HG02759 (cell line): ENCODE measurements around the gene PARM1.
"Not testable (repeated sequence)": the region's sequence is repeated elsewhere in the genome, so short reads cannot be mapped to it uniquely, and the experiment has no call there.

Experiments used
- ATAC-seq: cut with Tn5 transposase; IDR thresholded peaks from one replicate; pipeline ENCODE4 v1.9.1; 2021; ENCODE audit warnings: mild to moderate bottlenecking, moderate library complexity; ENCODE audit not compliant: unreplicated experiment

Gene PARM1

DNA sequence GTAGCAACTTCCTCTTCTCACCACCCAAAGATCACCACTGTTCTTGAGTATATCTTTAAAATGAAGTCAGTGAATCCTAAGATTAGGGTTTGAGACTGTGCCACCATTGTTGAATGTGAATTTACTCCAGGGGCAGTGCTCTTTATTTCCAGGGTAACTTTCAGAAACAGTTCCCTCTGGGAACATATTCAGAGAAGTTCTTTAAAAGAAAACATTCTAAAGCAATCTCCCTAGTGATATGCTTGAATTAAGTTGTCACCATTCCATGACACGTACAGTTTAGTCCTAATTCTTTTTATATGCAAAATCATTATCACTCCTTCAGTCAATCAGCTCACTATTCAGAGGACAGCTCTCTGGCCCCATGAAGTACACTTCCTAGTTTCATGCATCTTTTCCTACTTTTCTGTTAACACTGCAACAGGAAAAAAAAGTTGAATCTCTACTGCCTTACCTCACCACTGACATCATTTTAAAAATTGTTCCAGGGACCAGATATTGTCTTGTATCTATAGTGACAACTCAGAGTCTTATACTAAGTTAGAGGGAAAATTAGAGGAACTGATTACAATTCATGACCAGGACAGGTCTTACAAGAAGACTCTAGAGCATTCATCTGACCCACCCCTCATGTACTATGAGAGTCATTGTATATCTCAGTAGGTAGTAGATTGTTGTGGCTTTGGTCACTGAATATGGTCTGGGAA is 49.8 kb downstream of the PARM1 start:
- no peak for ATAC-seq

DNA sequence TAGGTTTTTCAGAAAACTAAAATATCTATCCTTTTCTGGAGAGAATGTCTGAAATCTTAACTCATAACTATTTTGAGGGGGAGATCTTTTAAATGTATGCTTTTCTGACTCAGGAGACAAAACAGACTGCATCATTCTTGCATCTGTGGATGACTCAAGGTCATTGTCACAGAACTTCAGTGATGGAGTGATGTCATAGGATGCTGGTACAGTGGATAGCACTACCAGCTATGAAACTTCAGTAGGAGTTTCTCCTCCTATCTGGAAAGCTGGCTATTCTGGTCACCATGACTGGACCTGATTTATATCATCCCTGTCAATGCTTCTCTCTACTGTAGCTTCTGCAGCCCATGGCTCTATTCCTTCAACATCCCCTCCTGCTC is 50.3 kb downstream of the PARM1 start:
- ATAC-seq: no peak

DNA sequence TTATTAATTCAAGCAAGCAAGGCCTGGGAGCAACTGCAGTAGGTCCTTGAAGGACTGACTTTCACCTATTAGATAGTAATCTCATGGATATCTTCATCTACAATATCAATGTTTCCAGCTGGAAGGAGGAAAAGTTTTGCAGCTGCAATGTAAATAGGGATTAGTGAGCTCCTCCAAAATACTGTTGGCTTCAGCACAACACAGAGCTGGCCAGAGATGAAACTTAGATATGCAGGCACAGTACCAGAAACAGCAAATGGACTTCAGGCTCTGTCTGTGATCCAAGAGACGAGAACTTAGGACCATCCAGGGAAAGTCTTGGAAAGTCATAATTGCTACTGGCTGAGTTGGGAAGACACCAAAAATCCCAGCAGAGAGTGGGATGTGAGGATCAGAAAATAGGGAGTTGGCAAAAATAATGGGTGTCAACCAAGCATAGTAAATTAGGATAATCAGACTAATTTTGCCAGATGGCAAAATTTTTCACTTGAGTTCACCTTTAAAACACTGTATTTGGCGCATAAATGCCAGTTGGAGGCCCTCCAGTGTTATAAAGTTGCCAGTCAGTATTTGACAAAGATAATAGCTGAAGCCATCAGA is 57.5 kb downstream of the PARM1 start:
- ATAC-seq: no peak

DNA sequence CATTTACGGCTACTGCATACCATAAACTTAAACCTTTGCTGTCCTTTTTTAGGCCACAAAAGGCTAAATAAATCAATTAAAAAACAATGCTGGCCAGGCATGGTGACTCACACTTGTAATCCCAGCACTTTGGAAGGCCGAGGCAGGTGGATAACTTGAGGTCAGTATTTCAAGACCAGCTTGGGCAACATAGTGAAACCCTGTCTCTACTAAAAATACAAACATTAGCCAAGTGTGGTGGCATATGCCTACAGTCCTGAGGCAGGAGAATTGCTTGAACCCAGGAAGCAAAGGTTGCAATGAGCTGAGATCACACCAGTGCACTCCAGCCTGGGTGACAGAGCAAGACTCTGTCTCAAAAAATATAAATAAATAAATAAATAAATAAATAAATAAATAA is 61.5 kb downstream of the PARM1 start:
- ATAC-seq: not testable (repeated sequence)

DNA sequence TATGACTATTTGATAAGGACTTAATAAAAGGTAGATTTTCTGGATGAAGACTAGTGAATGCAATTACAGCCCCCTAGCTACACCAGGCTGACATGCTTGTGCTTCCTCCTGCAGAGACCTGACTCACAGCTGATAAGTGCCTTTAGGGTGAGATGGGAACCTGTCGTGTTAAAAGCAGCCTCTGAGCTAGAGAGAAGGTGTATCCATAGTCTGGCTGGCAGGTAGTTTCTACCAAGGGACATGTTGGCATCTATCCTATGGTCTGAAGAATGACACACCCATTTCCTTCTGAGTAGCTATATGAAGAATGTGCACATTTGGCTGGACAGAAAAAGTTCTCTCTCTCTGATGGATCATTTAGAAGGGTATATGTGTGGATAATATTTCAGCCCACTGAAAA is 64.1 kb downstream of the PARM1 start:
- ATAC-seq: no peak

DNA sequence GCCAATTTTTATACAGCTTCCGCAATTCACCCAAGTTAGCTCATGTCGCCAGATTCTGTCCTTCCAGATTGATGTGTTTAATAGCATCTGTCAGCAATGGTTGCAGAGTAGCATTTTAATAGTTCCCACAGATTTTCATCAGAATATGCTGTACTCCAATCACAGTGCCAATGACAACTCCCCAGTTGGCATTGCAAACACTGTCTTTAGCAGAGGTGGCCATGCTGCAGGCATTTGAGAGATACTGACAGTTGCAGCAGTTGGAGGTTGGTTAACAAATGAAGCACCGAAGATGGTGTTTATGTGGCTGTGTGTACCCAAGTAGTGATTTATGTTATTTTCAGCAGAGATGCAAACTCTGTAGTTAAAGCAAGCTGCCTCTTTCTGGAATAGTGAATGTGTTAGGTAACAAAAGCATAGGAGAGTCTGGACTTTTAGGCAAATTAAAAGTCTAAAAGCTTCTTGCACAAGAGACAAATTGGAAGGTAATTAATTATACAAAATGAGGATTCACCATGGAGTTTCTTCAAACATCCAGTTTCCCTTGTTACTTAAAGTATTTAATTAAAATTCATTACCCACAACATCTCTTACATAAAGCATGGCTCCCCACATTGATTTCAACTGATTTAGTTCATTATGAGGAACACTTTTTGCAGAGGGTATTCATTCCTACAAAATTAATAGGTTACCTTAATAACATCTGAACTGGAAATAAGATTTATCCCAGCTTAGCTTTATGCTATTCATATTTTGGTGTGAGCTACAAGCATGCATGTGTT is 65.2 kb downstream of the PARM1 start:
- ATAC-seq: no peak

DNA sequence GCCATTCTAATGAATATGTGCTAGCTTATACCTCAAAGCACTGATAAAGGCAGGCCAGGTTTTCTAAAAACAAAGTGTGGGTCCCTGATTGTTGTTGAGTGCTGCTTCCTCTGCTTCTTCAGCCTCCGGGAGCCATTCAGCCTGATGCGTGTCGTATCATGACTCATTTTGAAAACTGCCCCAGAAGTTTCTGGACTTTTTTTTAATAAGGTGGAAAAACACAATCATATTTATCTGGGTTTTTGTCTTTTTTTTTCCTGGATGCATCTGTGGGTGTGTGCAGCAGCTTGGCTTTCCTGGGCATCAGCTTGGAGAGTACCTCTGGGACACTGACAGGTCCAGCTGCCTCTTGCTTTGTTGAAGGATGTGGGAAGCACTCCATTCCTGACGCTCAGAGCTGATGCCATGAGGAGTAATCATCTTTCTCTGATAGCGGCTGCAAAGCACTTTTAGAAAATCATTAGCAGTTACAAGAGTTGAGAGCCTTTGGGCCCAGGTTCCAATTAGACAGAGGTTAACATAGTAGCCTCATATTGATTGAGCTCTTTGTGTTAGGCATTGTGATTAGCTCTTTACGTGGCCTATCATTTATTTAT is 66.9 kb downstream of the PARM1 start:
- no peak for ATAC-seq

DNA sequence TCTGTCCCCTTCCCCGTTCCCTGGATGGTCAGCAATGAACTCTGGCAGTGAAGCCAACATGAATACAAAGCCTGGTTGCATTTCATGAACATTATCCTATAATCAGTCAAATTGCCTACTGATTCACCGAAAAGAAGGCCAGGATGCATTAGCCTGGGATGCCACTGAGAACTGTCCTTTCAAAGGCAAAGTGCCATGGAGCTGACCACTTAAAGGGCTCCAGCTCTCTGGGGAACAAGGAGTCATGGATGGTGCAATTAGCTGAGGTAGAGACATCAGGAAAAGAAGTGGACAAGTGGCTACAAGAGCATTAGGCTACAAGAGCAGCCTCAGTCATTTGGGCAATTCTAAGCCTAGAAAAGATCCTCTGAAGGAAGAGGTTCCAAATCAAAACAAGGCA is 69.0 kb downstream of the PARM1 start:
- no peak for ATAC-seq

DNA sequence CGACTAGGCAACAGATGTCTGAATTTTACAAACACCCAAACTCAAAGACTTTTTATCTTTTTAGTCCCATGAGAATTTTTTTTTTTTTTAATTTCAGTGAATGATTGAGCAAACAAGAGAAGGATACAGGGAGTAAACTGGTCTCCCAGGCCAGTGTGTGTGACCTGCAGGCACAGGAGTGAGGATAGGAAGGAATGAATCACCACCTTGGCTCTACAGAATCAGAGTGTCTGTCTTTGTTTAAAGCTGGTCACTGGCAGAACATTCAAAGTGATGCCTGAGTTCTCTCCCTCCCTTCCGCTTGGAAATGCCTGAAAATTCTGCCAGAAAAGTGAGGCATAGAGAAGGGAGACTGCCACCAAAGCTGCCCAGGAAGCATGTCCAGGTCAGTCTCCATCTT is 69.5 kb downstream of the PARM1 start:
- ATAC-seq: no peak

DNA sequence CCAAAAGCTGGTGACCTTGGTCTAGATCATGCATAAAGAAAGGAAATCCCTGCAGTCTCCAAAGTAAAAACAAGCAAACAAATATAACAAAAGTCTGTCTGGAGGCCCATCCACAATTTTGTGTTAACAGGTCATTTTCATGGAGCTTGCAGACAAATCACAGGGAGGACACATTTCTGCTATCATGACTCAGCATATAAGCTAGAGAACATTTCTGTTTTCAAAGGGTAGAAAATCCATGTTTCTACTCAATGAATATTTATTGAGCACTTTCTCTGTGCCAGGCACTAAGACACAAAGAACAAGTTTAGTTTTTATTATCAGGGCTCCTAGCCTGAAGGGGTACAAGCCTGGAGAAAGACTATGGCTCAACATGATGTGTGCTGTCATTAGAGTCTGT is 71.1 kb downstream of the PARM1 start:
- no peak for ATAC-seq

DNA sequence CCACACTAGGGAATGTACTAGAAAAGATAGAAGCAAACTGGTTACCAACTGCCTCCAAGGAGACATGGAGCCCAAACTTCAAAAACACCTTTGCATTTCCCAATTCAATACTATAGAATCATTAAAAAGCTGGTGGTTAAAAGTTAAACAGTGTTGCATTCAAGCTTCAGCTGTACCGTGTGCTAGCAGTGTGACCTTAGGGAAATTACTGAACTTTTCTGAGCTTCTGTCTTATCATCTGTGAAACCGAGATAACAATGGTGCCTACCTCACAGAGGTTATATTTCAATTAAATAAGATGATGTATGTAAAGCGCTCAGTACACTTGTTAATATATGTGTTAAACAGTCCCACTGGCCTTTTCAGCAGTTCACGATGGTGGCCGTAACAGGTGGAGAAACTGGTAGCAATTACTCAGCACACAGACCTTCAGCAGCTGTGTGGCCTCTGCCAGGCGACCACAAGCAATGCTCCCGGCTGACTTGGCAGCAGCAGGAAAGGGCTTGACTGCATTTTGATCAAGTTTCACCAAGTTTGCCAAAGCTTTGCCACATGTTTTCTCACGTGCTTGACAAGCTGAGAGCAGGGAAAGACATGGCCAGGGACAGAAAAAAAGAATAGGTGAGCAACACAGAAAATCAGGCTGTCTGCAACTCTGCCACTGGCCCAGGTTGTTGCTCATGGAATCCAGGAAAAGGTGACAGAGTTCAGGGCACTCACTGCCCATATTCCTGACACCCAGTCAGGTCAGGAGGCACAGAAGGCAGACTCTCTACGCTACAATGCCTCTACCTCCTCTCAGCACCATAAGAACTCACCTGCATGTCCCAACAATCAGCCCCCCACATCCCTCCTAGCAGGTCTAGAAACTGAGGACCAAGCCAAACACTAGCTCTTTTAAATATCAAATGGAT is 72.1 kb downstream of the PARM1 start:
- peak; percentile 91 for ATAC-seq

DNA sequence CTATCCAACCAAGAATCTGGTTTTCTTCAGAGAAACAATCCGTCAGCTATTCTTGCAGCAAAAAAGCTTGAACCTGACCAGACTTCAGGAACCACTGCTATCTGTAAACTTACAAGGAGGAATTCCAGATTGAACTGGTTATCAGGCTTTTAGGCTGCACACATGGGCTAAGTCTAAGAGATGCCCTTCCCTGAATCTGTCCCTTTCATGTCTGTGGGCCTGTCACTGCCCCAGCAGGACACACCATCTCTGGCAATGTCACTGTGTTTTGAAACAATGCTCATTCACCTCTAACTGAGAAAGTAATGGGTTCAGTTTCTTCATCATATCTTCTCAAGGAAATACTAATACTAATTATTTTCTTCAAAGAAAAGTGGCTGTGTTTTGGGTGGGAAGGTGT is 72.8 kb downstream of the PARM1 start:
- no peak for ATAC-seq

DNA sequence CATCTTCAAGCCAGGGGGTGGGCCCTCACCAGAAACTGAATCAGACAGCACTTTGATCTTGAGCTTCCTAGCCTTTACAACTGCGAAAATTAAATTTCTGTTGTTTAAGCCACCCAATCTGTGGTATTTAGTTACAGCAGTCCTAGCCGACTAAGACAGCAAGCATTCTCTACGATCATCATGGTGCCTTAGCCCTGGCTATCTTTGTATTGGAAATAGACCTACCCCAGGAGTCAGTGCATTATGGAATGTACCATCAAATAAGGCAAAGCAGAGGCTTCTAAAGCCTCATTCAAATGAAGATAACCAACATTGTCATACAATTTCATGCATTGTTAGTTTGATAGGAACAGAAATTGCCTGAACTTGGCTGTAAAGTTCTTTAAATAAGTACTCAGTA is 75.0 kb downstream of the PARM1 start:
- no peak for ATAC-seq

DNA sequence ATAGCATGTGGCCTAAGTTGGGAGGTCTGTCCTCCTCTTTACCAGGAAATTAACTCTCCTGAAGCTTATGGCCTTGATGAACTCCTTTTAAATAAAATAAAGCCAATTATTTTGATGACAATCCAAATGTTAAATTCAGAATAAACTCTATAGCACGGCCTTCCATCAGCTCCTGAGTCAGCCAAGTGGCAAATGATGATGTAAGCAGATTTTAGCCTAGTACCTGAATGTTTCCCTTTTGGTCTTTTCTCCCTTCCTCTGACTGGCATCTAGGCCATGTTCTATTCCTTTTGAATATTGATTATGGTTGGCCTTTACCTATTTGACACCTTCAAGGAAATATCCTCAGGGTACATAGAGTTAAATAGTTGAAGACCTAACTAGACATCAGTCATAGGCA is 76.2 kb downstream of the PARM1 start:
- ATAC-seq: no peak

DNA sequence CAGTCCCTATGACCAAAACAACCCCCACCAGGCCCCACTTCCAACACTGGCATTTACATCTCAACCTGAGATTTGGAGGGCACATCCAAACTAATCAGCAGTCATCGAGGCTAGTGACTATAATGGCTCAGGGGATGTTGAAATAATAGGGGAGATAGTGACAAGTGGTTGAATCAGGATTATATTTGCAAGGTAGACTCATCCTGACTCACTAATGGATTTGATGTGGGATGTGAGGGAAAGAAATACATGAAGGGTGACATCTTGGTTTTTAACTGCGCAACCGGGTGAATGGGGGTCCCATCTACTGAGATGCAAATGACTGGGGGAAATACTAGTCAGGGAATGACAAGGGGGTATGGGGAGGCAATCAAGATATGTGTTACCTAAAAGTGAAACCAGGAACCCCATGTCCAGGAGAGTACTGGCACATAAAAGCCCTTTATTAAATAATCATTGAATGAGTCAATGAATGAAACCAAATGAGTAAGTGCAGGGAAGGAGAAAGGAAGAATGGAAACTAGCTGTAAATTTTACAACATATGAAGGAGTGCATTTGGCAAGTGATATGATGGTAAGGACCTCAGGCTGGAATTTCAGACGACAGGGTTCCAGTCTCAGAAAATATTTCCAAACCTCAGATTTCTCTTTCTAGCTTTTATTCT is 78.3 kb downstream of the PARM1 start:
- ATAC-seq: no peak

DNA sequence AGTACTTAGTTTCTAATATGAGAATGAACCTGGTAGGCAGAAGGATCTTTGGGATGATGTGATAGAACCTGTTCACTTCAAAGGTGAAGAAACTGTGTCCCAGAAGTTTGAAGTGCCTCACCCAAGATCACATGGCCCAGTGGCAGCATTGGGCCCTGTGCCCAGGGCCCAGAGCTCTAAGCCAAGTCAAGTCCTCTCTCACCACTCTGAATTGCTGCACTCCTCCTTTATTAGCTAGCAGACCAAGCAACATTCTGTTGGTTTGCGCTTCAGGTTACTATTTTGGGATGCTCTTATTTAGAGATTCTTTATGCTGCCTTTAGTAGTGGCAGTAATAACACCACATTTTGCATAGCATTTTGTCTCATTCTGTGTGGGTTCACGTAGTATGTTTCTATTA is 82.7 kb downstream of the PARM1 start:
- ATAC-seq: no peak

DNA sequence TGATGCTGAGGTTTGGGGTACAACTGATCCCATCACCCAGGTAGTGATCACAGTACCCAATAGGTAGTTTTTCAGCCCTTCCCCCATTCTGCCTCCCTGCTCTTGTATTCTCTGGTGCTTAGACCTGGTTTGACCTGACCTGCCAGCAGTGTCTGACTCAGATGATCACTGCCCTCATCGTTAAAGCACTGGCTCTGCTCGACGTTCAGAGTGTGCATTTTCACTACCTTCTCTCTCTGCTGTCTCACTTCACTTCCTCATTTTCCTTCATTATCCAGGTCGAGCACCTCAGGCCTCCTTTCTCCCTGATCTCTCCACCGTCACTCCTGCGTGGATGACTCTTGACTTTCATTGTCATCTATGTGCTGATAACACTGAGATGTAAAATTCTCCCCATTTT is 83.6 kb downstream of the PARM1 start:
- no peak for ATAC-seq

DNA sequence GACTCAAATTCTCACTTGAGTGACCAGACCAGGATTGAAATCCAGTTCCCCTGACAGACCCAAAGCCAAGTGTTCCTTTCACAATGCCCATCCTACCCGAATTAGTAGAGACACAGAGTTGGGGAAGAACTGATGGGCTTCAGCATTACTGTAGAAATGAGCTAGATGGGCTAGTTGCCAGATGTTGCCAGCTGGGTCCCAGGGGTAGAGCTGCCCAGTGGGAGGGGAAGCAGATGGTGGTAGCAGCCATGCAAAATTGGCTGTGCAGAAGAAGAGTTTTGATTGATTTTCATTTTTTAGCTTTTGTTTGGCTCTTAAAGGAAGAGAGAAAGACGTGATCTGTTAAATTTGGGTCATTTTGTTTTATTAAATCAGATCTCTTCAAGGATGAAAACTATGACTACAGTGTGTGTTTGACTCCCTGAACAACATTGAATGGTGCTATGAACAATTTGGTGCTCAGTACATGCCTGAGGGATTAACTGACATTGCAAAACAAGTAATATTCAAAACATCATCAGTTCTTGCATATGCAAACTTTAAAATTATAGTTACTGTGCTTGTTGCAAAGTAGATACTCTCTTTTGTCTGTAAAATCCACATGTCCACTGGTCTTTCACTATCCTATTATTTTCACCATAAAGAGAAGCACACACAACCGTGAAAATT is 86.0 kb downstream of the PARM1 start:
- ATAC-seq: no peak

DNA sequence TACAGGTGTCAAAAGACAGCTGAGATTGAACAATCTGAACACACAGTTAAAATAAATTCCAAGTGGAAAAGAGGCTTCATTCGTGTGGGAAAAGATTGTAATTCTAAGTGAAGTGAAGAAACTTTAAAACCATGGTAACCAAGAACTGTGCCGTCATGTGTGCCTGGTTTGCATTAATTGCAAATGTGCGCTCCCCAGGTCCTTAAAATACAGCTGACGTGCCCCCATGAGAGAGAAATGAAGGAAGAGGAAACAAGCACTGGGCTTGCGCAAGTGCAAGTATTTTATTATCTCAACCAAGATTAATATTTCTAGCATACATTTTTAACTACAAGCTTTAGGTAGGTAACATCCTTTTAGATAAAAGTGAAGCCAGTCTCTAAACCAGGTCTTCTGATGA is 92.5 kb downstream of the PARM1 start:
- no peak for ATAC-seq
